Endothelial cell of umbilical vein (primary cell): Measurements from ENCODE around the gene TXNDC2. TPM values are rescaled to one million over a fixed set of nuclear protein-coding genes. Genes with fewer than 3 reads are reported as not detected.
A peak's percentile ranks its signal among the peaks of the same experiment; 100 is the strongest.

Source experiments
- BruUV-seq: library from RNA; stranded (reverse); fragments of 400-500 nt; replicated peaks from 2 replicates; lab custom pipeline; 2021; lab: Mats Ljungman, UMichigan
- CTCF ChIA-PET: fragments of 300-600, 350-600 bp; sonication (Branson Sonifier 250); formaldehyde crosslinking; loops from one replicate; lab custom pipeline; 2021; ENCODE audit warnings: antibody characterized with exemption, inconsistent platforms; lab: Charles Lee
- POLR2A ChIA-PET: fragments of 300-600, 350-600 bp; sonication (Branson Sonifier 250); formaldehyde crosslinking; loops from one replicate; lab custom pipeline; 2021; ENCODE audit warnings: antibody characterized with exemption, inconsistent platforms; lab: Charles Lee
- DNase-seq: peaks from one replicate; pipeline ENCODE4 v3.0.0-alpha.2; 2011; ENCODE audit warnings: low read depth, low spot score
- FAIRE-seq: peaks from 2 replicates; lab custom pipeline; 2011; peaks lifted over from hg19 to GRCh38; lab: Jason Lieb, UNC
- H2AFZ ChIP-seq: 2 replicates; pipeline ENCODE4 v1.6.0; 2012; ENCODE audit warnings: low read depth, low read length, control low read depth, inconsistent platforms
- H3K27ac ChIP-seq: 2 replicates; pipeline ENCODE4 v1.5.1; 2011; ENCODE audit warnings: low read depth, mild to moderate bottlenecking, control low read depth, low read length, moderate library complexity; ENCODE audit not compliant: insufficient read depth
- H3K27me3 ChIP-seq, 2 experiments: 2 replicates each; pipeline versions ENCODE4 v1.6.0 to v1.6.1; 2011; ENCODE audit warnings: low read length in 2 of 2, mixed read lengths in 1 of 2; ENCODE audit not compliant: control insufficient read depth in 2 of 2, insufficient read depth in 2 of 2
- H3K36me3 ChIP-seq, 2 experiments: 2 replicates in 1 of 2; 3 replicates in 1 of 2; pipeline ENCODE4 v1.5.1; 2011; ENCODE audit warnings: low read length in 2 of 2, mild to moderate bottlenecking in 1 of 2, moderate library complexity in 1 of 2; ENCODE audit not compliant: control insufficient read depth in 2 of 2, insufficient read depth in 2 of 2; ENCODE audit errors: extremely low read depth in 1 of 2
- H3K4me1 ChIP-seq: 3 replicates; pipeline ENCODE4 v1.5.1; 2011; ENCODE audit warnings: mild to moderate bottlenecking, low read length; ENCODE audit not compliant: control insufficient read depth, insufficient read depth; ENCODE audit errors: extremely low read depth
- H3K4me2 ChIP-seq: 2 replicates; pipeline ENCODE4 v1.6.1; 2011; ENCODE audit warnings: low read length, control low read depth, mixed read lengths; ENCODE audit not compliant: insufficient read depth
- H3K4me3 ChIP-seq, 3 experiments: fragments of 200-600 bp in 1 of 3; sonication (generic), shearing (Covaris generic) in 1 of 3; replicated peaks in 1 of 3; 2 replicates each; pipeline ENCODE4 v1.5.1; 2011 to 2016; ENCODE audit warnings: control low read depth in 3 of 3, low read length in 3 of 3, mild to moderate bottlenecking in 2 of 3, inconsistent platforms in 1 of 3, low read depth in 1 of 3, moderate library complexity in 1 of 3; ENCODE audit not compliant: insufficient read depth in 1 of 3
- H3K79me2 ChIP-seq: 2 replicates; pipeline ENCODE4 v1.6.0; 2012; ENCODE audit warnings: low read length, inconsistent platforms; ENCODE audit not compliant: control insufficient read depth, insufficient read depth
- H3K9ac ChIP-seq: replicated peaks from 2 replicates; pipeline ENCODE3; 2011; ENCODE audit warnings: low read length, control low read depth; ENCODE audit not compliant: insufficient read depth; ENCODE audit errors: extremely low read depth
- H3K9me1 ChIP-seq: replicated peaks from 3 replicates; pipeline ENCODE4 v1.6.0; 2011; ENCODE audit warnings: mild to moderate bottlenecking, low read length; ENCODE audit not compliant: control insufficient read depth, insufficient read depth; ENCODE audit errors: extremely low read depth
- H3K9me3 ChIP-seq: replicated peaks from 2 replicates; pipeline ENCODE4 v1.5.1; 2012; ENCODE audit warnings: low read length, inconsistent platforms; ENCODE audit not compliant: control insufficient read depth, insufficient read depth
- H4K20me1 ChIP-seq: replicated peaks from 2 replicates; pipeline ENCODE3; 2011; ENCODE audit warnings: mild to moderate bottlenecking, low read length; ENCODE audit not compliant: control insufficient read depth, insufficient read depth; ENCODE audit errors: extremely low read depth
- FOS ChIP-seq: IDR thresholded peaks from 2 replicates; pipeline ENCODE4 v1.6.1; 2011; ENCODE audit warnings: mild to moderate bottlenecking, low read length, moderate library complexity, borderline replicate concordance; ENCODE audit not compliant: insufficient read depth
- GATA2 ChIP-seq: IDR thresholded peaks from 2 replicates; pipeline ENCODE4 v1.7.0; 2011; ENCODE audit warnings: low read depth, mild to moderate bottlenecking, moderate library complexity, mixed read lengths, low read length; ENCODE audit not compliant: insufficient read length, insufficient read depth
- POLR2A ChIP-seq: IDR thresholded peaks from 2 replicates; pipeline ENCODE4 v1.6.1; 2012; ENCODE audit warnings: low read depth, mild to moderate bottlenecking, control low read depth, low read length
- dilution Hi-C: fragments of 300-500 bp; cut with MboI; formaldehyde crosslinking; loops from one replicate; pipeline ENCODE4 v1.15.0; 2019; ENCODE audit warnings: low sequenced_read_pairs; ENCODE audit not compliant: extremely low pct_ligation_motif_present
- intact Hi-C: fragments of 100-400 bp; cut with micrococcal nuclease; formaldehyde crosslinking; loops from one replicate; pipeline ENCODE4 v1.10.0; 2022
- polyA plus RNA-seq, 4 experiments: library from polyadenylated mRNA; depleted of rRNA in 3 of 4; stranded (reverse) in 3 of 4; unstranded in 1 of 4; fragments of >200 nt; gene quantifications; 2 replicates each; pipeline versions ENCODE4 v1.2.1 to v1.2.3, GENCODE V29; 2011 to 2012; ENCODE audit warnings: missing spikeins in 1 of 4
- total RNA-seq: library from RNA; stranded (reverse); gene quantifications from 2 replicates; pipeline ENCODE4 v1.2.3, GENCODE V29; 2021
- TF ChIP-seq, protein P1 (sequence below), 2 donors: IDR thresholded peaks; 1 replicate in 1 of 2; 2 replicates in 1 of 2; pipeline ENCODE4 v1.5.1; 2011; ENCODE audit warnings: low read length in 2 of 2, mild to moderate bottlenecking in 2 of 2, moderate library complexity in 2 of 2, control low read depth in 1 of 2, inconsistent platforms in 1 of 2, low read depth in 1 of 2; ENCODE audit not compliant: insufficient read depth in 1 of 2; ENCODE audit errors: extremely low read depth in 1 of 2

Gene TXNDC2
- total and polyA plus RNA-seq, 2 donors (not counting 3 experiments of a cell fraction or from before 2014, with no cell fraction given): 0.12 TPM; not detected in 1

DNA sequence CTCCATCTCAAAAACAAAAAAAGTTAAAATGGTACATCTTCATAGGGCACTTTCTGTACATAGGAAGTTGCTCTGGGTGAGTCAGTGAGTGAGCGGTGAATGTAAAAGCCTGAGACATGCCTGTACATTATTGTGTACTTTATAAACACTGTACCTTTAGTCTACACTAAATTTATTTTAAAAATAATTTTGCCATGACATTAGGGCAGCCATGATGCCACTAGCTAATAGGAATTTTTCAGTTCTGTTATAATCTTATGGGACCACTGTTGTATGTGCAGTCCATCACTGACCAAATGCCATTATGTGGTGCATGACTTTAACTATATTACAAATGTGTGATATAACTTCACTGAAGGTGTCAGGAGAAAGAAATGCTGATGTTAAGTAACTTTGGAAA is 11.0 kb upstream of the TXNDC2 start:
- no TSS peak for BruUV-seq
- dilution Hi-C loops: no loop called here
- DNase-seq (peak; percentile 28), FAIRE-seq (peak; percentile 18)
- H3K79me2 ChIP-seq: no peaks in the 10 kb centered on the region
- H4K20me1 ChIP-seq: no peaks in the 10 kb centered on the region
- no peaks in the 10 kb centered on the region for H3K36me3 ChIP-seq
- intact Hi-C loops: no loop called here
- H3K9ac ChIP-seq: no peak overlapping the region
- peaks cover 37% of the 10 kb centered on the region for H3K4me1 ChIP-seq
- no peak overlapping the region for H3K27ac ChIP-seq
- peak; percentile 41 for TF ChIP-seq FOS
- TF ChIP-seq, protein P1, sequence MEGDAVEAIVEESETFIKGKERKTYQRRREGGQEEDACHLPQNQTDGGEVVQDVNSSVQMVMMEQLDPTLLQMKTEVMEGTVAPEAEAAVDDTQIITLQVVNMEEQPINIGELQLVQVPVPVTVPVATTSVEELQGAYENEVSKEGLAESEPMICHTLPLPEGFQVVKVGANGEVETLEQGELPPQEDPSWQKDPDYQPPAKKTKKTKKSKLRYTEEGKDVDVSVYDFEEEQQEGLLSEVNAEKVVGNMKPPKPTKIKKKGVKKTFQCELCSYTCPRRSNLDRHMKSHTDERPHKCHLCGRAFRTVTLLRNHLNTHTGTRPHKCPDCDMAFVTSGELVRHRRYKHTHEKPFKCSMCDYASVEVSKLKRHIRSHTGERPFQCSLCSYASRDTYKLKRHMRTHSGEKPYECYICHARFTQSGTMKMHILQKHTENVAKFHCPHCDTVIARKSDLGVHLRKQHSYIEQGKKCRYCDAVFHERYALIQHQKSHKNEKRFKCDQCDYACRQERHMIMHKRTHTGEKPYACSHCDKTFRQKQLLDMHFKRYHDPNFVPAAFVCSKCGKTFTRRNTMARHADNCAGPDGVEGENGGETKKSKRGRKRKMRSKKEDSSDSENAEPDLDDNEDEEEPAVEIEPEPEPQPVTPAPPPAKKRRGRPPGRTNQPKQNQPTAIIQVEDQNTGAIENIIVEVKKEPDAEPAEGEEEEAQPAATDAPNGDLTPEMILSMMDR (IDR thresholded peaks at IDR 0.05; ENCODE audit: extremely low read depth in 1 of 2, insufficient read depth in 1 of 2, low read depth in 1 of 2, low read length in 2 of 2): no peak
- ChIA-PET POLR2A (no interaction called here), CTCF (no interaction called here)
- H3K27me3 ChIP-seq: no peaks in the 10 kb centered on the region
- H3K9me3 ChIP-seq: no peaks in the 10 kb centered on the region
- H2AFZ ChIP-seq: no peak overlapping the region
- no peaks in the 10 kb centered on the region for H3K9me1 ChIP-seq
- H3K4me3 ChIP-seq: no peak overlapping the region
- no peak overlapping the region for H3K4me2 ChIP-seq

DNA sequence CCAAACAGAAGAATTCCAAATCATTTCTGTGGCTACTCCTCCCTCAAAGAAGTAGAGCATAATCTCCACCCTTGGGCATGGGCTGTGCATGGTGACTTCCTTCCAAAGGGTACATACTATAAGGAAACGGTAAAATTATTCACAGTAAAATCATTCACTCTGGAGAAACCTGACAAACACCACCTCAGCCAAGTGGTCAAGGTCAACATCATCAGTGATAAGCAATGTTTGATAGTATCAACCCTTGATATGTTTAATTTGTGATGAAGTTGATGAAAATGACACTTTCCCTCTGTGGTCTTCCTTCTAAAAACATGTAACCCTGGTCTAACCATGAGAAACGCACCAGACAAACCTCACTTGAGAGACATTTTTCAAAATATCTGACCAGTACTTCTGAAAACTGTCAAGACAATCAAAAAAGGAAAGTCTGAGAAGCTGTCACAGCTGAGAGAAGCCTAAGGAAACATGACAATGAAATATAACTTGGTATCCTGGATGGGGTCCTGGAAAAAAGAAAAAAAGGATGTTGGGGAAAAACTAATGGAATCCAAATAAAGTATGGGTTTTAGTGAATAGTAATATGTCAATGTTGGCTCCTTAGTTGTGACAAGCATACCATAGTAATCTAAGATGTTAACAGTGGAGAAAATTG is 9.4 kb upstream of the TXNDC2 start:
- Histone ChIP-seq H3K9ac (peak overlapping the region; percentile 73), H3K4me3 (peak overlapping the region in 1 of 3 experiments; percentile 34), H3K9me1 (no peaks in the 10 kb centered on the region), H3K27me3 (no peaks in the 10 kb centered on the region), H3K4me1 (peaks cover 27% of the 10 kb centered on the region), H4K20me1 (no peaks in the 10 kb centered on the region), H3K27ac (peak overlapping the region; percentile 89), H3K9me3 (no peaks in the 10 kb centered on the region), H2AFZ (peak overlapping the region; percentile 70), H3K4me2 (peak overlapping the region; percentile 59), H3K36me3 (no peaks in the 10 kb centered on the region), H3K79me2 (no peaks in the 10 kb centered on the region)
- ChIA-PET POLR2A (interaction anchor here (1.4 kb wide), 1 partner anchor 8 kb away, joined by 3 read pairs; no protein-coding TSS in a partner anchor), CTCF (interaction anchor here (0.6 to 1.6 kb wide), 4 partner anchors 16 to 75 kb away, joined by 3 to 7 read pairs (median 3); partner anchors contain the start of gene VAPA)
- no peak for FAIRE-seq
- TF ChIP-seq GATA2 (peak; percentile 36), FOS (no peak), POLR2A (no peak)
- BruUV-seq: no TSS peak
- DNase-seq: no peak
- intact Hi-C loops (loop anchor here (2.0 kb wide), 1 partner anchor 52 kb away; no protein-coding TSS in a partner anchor), dilution Hi-C loops (no loop called here)
